PFSK-1 (cell line): ENCODE data around the gene UST.

Experiments used
- POLR2AphosphoS5 ChIP-seq: IDR thresholded peaks from 2 replicates; pipeline ENCODE4 v1.6.1; 2012; ENCODE audit warnings: low read depth, mild to moderate bottlenecking, control low read depth, low read length, moderate library complexity
- SIN3A ChIP-seq: IDR thresholded peaks from 2 replicates; pipeline ENCODE4 v1.6.1; 2012; ENCODE audit warnings: mild to moderate bottlenecking, low read length, moderate library complexity, borderline replicate concordance; ENCODE audit not compliant: insufficient read depth

DNA sequence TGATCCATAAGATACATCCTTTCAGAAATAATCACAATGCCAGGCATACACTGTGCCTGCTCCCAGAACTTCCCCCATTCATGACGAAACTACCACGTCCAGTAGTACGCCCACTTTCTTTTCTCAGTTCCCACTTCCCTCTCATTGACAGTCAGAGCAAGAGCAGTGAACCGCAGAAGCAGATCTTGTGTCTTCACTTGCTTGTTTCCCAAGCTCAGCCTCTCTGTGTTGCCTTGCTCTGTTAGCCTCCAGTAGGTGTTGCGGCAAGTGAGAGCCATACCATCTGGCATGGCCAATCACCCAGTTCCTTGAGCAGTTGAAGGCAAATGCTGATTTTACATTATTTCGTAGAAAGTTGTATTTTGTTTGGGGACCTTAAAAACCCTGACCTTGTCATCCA is 11.7 kb downstream of the UST start:
- TF ChIP-seq POLR2AphosphoS5 (peak; percentile 62; the same call in 1 of the 2 replicates), SIN3A (peak; percentile 83)
